OCI-LY7 (cell line): ENCODE data around the gene CARD10. TPM values are rescaled to one million over a fixed set of nuclear protein-coding genes. Genes with fewer than 3 reads are reported as not detected.

Experiments used
- BruUV-seq: library from RNA; stranded (reverse); fragments of 400-500 nt; replicated peaks from 2 replicates; lab custom pipeline; 2021; lab: Mats Ljungman, UMichigan
- CTCF ChIA-PET: fragments of 300-600 bp; sonication (Branson Sonifier 250); formaldehyde crosslinking; loops from one replicate; lab custom pipeline; 2022; ENCODE audit warnings: antibody characterized with exemption; ENCODE audit not compliant: unreplicated experiment; lab: Charles Lee
- POLR2A ChIA-PET: fragments of 300-600 bp; sonication (Branson Sonifier 250); formaldehyde crosslinking; loops from one replicate; lab custom pipeline; 2022; ENCODE audit warnings: antibody characterized with exemption; lab: Charles Lee
- DNase-seq: peaks from one replicate; pipeline ENCODE4 v3.0.0-alpha.2; 2015; ENCODE audit warnings: low spot score
- H2AFZ ChIP-seq: fragments of 200-600 bp; sonication (generic), shearing (Covaris generic); 2 replicates; pipeline ENCODE4 v1.6.1; 2014; ENCODE audit warnings: mild to moderate bottlenecking, antibody characterized with exemption, low read length, moderate library complexity
- H3K27ac ChIP-seq: fragments of 200-600 bp; sonication (generic); 2 replicates; pipeline ENCODE4 v1.5.1; 2014; ENCODE audit warnings: mixed run types, low read depth, mild to moderate bottlenecking, moderate library complexity, low read length, inconsistent platforms; ENCODE audit not compliant: poor library complexity, severe bottlenecking
- H3K36me3 ChIP-seq: fragments of 200-600 bp; sonication (generic); 2 replicates; pipeline ENCODE4 v1.6.1; 2014; ENCODE audit warnings: mild to moderate bottlenecking, antibody characterized with exemption, low read length, moderate library complexity, mixed read lengths; ENCODE audit not compliant: insufficient read depth
- H3K4me1 ChIP-seq: fragments of 200-600 bp; sonication (generic); 2 replicates; pipeline ENCODE4 v1.5.1; 2014; ENCODE audit warnings: mild to moderate bottlenecking, low read length; ENCODE audit not compliant: insufficient read depth, poor library complexity, severe bottlenecking
- H3K4me2 ChIP-seq: fragments of 200-600 bp; sonication (generic); 2 replicates; pipeline ENCODE4 v1.6.1; 2014; ENCODE audit warnings: mild to moderate bottlenecking, low read length
- H3K4me3 ChIP-seq: fragments of 200-600 bp; sonication (generic); 2 replicates; pipeline ENCODE4 v1.5.1; 2014; ENCODE audit warnings: mild to moderate bottlenecking, low read depth, low read length; ENCODE audit not compliant: poor library complexity, severe bottlenecking
- H3K79me2 ChIP-seq: fragments of 200-600 bp; sonication (generic); 2 replicates; pipeline ENCODE4 v1.6.1; 2016; ENCODE audit warnings: low read depth, mild to moderate bottlenecking, low read length, moderate library complexity, mixed read lengths; ENCODE audit not compliant: insufficient read depth
- H3K9me2 ChIP-seq: fragments of 200-600 bp; sonication (generic); 2 replicates; pipeline ENCODE4 v1.6.1; 2016; ENCODE audit warnings: mild to moderate bottlenecking, low read length, mixed read lengths; ENCODE audit not compliant: insufficient read depth
- H3K9me3 ChIP-seq: fragments of 200-600 bp; sonication (generic); 2 replicates; pipeline ENCODE4 v1.6.1; 2014; ENCODE audit warnings: mild to moderate bottlenecking, mixed run types, low read length, mixed read lengths
- H4K20me1 ChIP-seq: fragments of 200-600 bp; sonication (generic); 2 replicates; pipeline ENCODE4 v1.6.1; 2014; ENCODE audit warnings: mild to moderate bottlenecking, antibody characterized with exemption, low read length, moderate library complexity, mixed read lengths; ENCODE audit not compliant: insufficient read depth
- EZH2phosphoT487 ChIP-seq: fragments of 200-600 bp; sonication (generic); IDR thresholded peaks from 2 replicates; pipeline ENCODE4 v1.6.1; 2018; ENCODE audit warnings: low read depth, borderline replicate concordance, mild to moderate bottlenecking, mixed run types, antibody characterized with exemption, low read length, moderate library complexity, mixed read lengths
- intact Hi-C: fragments of 100-400 bp; cut with micrococcal nuclease; formaldehyde crosslinking; loops from one replicate; pipeline ENCODE4 v1.10.0; 2022; ENCODE audit not compliant: unreplicated experiment
- total RNA-seq, 2 experiments: library from RNA; depleted of rRNA in 1 of 2; stranded (reverse); fragments of >200 nt in 1 of 2; shearing (Covaris generic) in 1 of 2; gene quantifications; 2 replicates each; pipeline ENCODE4 v1.2.3, GENCODE V29; 2014 to 2022
- TF ChIP-seq, protein P1 (sequence below): fragments of 200-600 bp; sonication (generic); conservative IDR thresholded peaks from 2 replicates; pipeline ENCODE4 v1.5.1; 2014; ENCODE audit warnings: mild to moderate bottlenecking, antibody characterized with exemption, low read length, moderate library complexity, mixed read lengths

CARD10 gene
- total RNA-seq, 2 experiments from 2014 or later = 2.8 to 4.0 TPM

DNA sequence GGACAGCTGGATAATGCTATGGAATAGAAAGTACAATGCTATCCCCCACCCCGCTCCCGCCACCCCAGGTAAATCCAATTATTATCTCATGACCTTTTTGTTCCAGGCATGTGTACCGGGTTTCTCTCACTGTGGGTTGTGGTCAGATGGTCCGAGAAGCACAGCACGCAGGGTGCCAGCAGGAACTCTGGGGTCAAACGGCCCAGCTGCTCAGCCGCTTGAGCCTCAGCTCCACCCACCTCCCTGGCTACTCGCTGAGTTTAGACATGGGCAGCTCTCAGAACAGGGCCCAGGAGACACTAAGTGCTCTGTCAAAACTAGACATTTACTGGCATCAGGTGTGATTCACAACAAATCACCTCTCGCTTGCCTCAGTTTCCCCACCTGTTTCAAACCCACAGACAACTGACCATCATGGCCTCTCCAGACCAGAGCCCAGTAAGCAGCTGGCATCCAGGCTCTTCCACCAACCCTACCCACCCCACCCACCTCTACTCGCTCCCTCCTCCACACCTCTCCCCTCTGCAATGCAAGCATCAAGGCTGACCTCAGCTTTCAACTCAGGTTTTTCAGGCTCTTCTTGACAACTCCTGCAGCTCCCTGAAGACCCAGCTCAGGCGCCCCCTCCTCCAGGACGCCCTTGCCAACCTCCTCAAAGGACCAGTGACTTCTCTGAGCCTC, 20.0 kb downstream of the CARD10 start:
- Histone ChIP-seq H3K9me2 (no peaks in the 10 kb centered on the region), H3K4me3 (no peak overlapping the region), H2AFZ (no peak overlapping the region), H3K36me3 (no peaks in the 10 kb centered on the region), H4K20me1 (no peaks in the 10 kb centered on the region), H3K4me2 (no peak overlapping the region), H3K79me2 (no peaks in the 10 kb centered on the region), H3K4me1 (peaks cover 16% of the 10 kb centered on the region), H3K9me3 (no peaks in the 10 kb centered on the region), H3K27ac (no peak overlapping the region)
- DNase-seq = no peak
- no TSS peak for BruUV-seq
- CTCF ChIA-PET = interaction anchor here (0.6 kb wide), 1 partner anchor 26 kb away, joined by 5 read pairs; no protein-coding TSS in a partner anchor
- POLR2A ChIA-PET = interaction anchor here (0.6 kb wide), 1 partner anchor 58 kb away, joined by 7 read pairs; no protein-coding TSS in a partner anchor
- TF ChIP-seq, protein P1, sequence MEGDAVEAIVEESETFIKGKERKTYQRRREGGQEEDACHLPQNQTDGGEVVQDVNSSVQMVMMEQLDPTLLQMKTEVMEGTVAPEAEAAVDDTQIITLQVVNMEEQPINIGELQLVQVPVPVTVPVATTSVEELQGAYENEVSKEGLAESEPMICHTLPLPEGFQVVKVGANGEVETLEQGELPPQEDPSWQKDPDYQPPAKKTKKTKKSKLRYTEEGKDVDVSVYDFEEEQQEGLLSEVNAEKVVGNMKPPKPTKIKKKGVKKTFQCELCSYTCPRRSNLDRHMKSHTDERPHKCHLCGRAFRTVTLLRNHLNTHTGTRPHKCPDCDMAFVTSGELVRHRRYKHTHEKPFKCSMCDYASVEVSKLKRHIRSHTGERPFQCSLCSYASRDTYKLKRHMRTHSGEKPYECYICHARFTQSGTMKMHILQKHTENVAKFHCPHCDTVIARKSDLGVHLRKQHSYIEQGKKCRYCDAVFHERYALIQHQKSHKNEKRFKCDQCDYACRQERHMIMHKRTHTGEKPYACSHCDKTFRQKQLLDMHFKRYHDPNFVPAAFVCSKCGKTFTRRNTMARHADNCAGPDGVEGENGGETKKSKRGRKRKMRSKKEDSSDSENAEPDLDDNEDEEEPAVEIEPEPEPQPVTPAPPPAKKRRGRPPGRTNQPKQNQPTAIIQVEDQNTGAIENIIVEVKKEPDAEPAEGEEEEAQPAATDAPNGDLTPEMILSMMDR = no peak
- TF ChIP-seq EZH2phosphoT487 = no peak
- intact Hi-C loops = loop anchor here (5.0 kb wide), 1 partner anchor 37 kb away; no protein-coding TSS in a partner anchor

DNA sequence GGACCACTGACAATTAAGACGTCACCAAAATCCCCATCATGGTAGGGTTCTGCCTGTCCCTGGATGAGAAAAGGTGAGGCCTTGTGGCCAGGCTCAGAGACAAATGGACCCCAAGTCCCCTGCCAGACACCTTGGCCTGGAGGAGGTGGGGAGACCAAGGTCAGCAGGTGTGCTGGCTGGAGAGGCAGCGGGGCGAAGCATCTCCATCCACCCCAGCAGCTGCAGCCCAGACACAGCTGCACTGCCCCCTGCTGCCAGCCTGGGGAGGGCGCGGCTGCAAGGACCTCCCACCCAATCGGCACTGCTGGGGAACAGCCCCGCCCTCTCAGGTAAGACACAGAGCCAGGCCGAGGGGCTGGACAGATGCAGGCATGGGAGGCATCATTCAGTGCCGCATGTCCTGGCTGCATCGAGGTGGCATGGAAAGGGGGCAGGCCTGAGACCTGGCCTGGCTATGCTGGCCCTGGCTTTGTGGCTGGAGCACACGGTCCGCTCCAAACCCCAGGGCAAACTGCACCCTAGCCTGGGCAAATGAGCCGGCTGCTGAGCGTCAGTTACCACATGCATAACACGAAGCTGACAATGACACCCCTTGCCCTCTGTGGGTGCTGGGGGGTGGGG, 20.8 kb downstream of the CARD10 start:
- no peaks in the 10 kb centered on the region for H3K9me2 ChIP-seq
- intact Hi-C loops = loop anchor here (1.0 to 5.0 kb wide), 2 partner anchors 26 to 36 kb away; no protein-coding TSS in a partner anchor
- POLR2A ChIA-PET = interaction anchor here (1.0 kb wide), 1 partner anchor 26 kb away, joined by 3 read pairs; no protein-coding TSS in a partner anchor

More for the DNA sequence above, 20.8 kb downstream of the CARD10 start:
- TF ChIP-seq, protein P1 = peak; percentile 83
- TF ChIP-seq EZH2phosphoT487 = no peak
- Histone ChIP-seq H3K36me3 (no peaks in the 10 kb centered on the region), H3K4me2 (peak overlapping the region; percentile 7), H2AFZ (no peak overlapping the region), H3K9me3 (no peaks in the 10 kb centered on the region), H3K4me3 (no peak overlapping the region), H3K4me1 (peaks cover 24% of the 10 kb centered on the region), H3K27ac (no peak overlapping the region), H3K79me2 (no peaks in the 10 kb centered on the region), H4K20me1 (no peaks in the 10 kb centered on the region)
- CTCF ChIA-PET = no interaction called here
- DNase-seq = peak; percentile 88
- no TSS peak for BruUV-seq
